GM21619 (cell line): ENCODE results near the gene ANKRD2.
"Not testable (repeated sequence)": the region's sequence is repeated elsewhere in the genome, so short reads cannot be mapped to it uniquely, and the experiment has no call there.

Experiments
- ATAC-seq: cut with Tn5 transposase; IDR thresholded peaks from one replicate; pipeline ENCODE4 v1.9.1; 2021; ENCODE audit not compliant: unreplicated experiment

The ANKRD2 gene

GRCh38 chr10:97572214-97572989 is at the start of gene ANKRD2:
TSS of gene ANKRD2 (plus strand) at chr10:97572779. CDS start at chr10:97572789, 10 bp downstream.
- peak; percentile 67 for ATAC-seq

- ATAC-seq: no peak
Measured at GRCh38 chr10:97522937-97523336, 49.6 kb upstream of the ANKRD2 start.

GRCh38 chr10:97525086-97525485 is 47.5 kb upstream of the ANKRD2 start:
- ATAC-seq: no peak

GRCh38 chr10:97525683-97526110 is 46.9 kb upstream of the ANKRD2 start:
- no peak for ATAC-seq

GRCh38 chr10:97528876-97529275 is 43.7 kb upstream of the ANKRD2 start:
- ATAC-seq: not testable (repeated sequence)

- no peak for ATAC-seq
Measured at GRCh38 chr10:97529685-97530465, 42.7 kb upstream of the ANKRD2 start.

GRCh38 chr10:97531401-97531986 is 41.1 kb upstream of the ANKRD2 start:
- ATAC-seq: no peak

GRCh38 chr10:97532935-97533671 is 39.5 kb upstream of the ANKRD2 start:
- no peak for ATAC-seq

GRCh38 chr10:97533888-97534287 is 38.7 kb upstream of the ANKRD2 start:
- ATAC-seq: no peak

- ATAC-seq: no peak
Measured at GRCh38 chr10:97534746-97535367, 37.7 kb upstream of the ANKRD2 start.

- no peak for ATAC-seq
Measured at GRCh38 chr10:97537186-97537869, 35.3 kb upstream of the ANKRD2 start.

GRCh38 chr10:97538411-97538810 is 34.2 kb upstream of the ANKRD2 start:
- ATAC-seq: no peak

- no peak for ATAC-seq
Measured at GRCh38 chr10:97538839-97539238, 33.7 kb upstream of the ANKRD2 start.

GRCh38 chr10:97539523-97540200 is 32.9 kb upstream of the ANKRD2 start:
- no peak for ATAC-seq

- ATAC-seq: no peak
Measured at GRCh38 chr10:97540669-97541500, 31.7 kb upstream of the ANKRD2 start.

GRCh38 chr10:97542169-97543024 is 30.2 kb upstream of the ANKRD2 start:
- no peak for ATAC-seq

- peak; percentile 59 for ATAC-seq
Measured at GRCh38 chr10:97543025-97543546, 29.5 kb upstream of the ANKRD2 start.
